IMR-90 (cell line): ENCODE results near the gene ZNF341. TPM values are rescaled to one million over a fixed set of nuclear protein-coding genes. Genes with fewer than 3 reads are reported as not detected.

Source experiments
- ATAC-seq: fragments of 200-7000 bp; cut with Tn5 transposase; 2 replicates; pipeline ENCODE4 v1.9.1; 2020; ENCODE audit warnings: low read depth, mild to moderate bottlenecking, moderate library complexity
- BruUV-seq: library from RNA; stranded (reverse); fragments of 400-500 nt; replicated peaks from 2 replicates; lab custom pipeline; 2021; lab: Mats Ljungman, UMichigan
- CTCF ChIA-PET: fragments of 300-600 bp; formaldehyde crosslinking; extraction: SDS; loops from one replicate; lab custom pipeline; 2021; ENCODE audit warnings: antibody characterized with exemption; lab: Yijun Ruan, JAX
- POLR2A ChIA-PET: fragments of 300-600 bp; sonication (Branson Sonifier 250); formaldehyde crosslinking; loops from one replicate; lab custom pipeline; 2022; ENCODE audit warnings: antibody characterized with exemption; ENCODE audit not compliant: unreplicated experiment; lab: Charles Lee
- DNase-seq: peaks from one replicate; pipeline ENCODE4 v3.0.0; 2013
- H2AFZ ChIP-seq: replicated peaks from 2 replicates; pipeline ENCODE3; 2013; ENCODE audit warnings: low read length, mild to moderate bottlenecking; ENCODE audit not compliant: poor library complexity
- H2AK5ac ChIP-seq: 2 replicates; pipeline ENCODE4 v1.6.1; 2013; ENCODE audit warnings: low read depth, low read length, inconsistent platforms
- H2AK9ac ChIP-seq: replicated peaks from 2 replicates; pipeline ENCODE3; 2013; ENCODE audit warnings: mild to moderate bottlenecking, low read depth, low read length, moderate library complexity; ENCODE audit not compliant: poor library complexity
- H2BK120ac ChIP-seq: 2 replicates; pipeline ENCODE4 v1.6.1; 2013; ENCODE audit warnings: low read depth, low read length, inconsistent platforms
- H2BK15ac ChIP-seq: 3 replicates; pipeline ENCODE4 v1.6.1; 2013; ENCODE audit warnings: low read depth, low read length, inconsistent platforms
- H2BK20ac ChIP-seq: 2 replicates; pipeline ENCODE4 v1.6.1; 2013; ENCODE audit warnings: low read depth, mild to moderate bottlenecking, inconsistent platforms, low read length, moderate library complexity
- H2BK5ac ChIP-seq: 2 replicates; pipeline ENCODE4 v1.6.1; 2013; ENCODE audit warnings: mild to moderate bottlenecking, low read depth, low read length, inconsistent platforms; ENCODE audit not compliant: poor library complexity, severe bottlenecking
- H3K14ac ChIP-seq: replicated peaks from 2 replicates; pipeline ENCODE4 v1.6.1; 2013; ENCODE audit warnings: low read depth, low read length, inconsistent platforms
- H3K18ac ChIP-seq: 2 replicates; pipeline ENCODE4 v1.6.1; 2013; ENCODE audit warnings: low read depth, low read length, control low read depth
- H3K23ac ChIP-seq: 2 replicates; pipeline ENCODE4 v1.6.1; 2013; ENCODE audit warnings: low read depth, low read length, inconsistent platforms
- H3K27ac ChIP-seq: 2 replicates; pipeline ENCODE4 v1.5.1; 2013; ENCODE audit warnings: mild to moderate bottlenecking, control low read depth, low read length; ENCODE audit not compliant: insufficient read depth
- H3K27me3 ChIP-seq: 2 replicates; pipeline ENCODE4 v1.6.1; 2013; ENCODE audit warnings: low read length; ENCODE audit not compliant: control insufficient read depth, insufficient read depth
- H3K36me3 ChIP-seq: 2 replicates; pipeline ENCODE4 v1.6.1; 2013; ENCODE audit warnings: low read length, mixed read lengths; ENCODE audit not compliant: control insufficient read depth, insufficient read depth
- H3K4ac ChIP-seq: 2 replicates; pipeline ENCODE4 v1.6.1; 2013; ENCODE audit warnings: low read depth, low read length, inconsistent platforms
- H3K4me1 ChIP-seq: 2 replicates; pipeline ENCODE4 v1.6.1; 2013; ENCODE audit warnings: low read length, mixed read lengths; ENCODE audit not compliant: control insufficient read depth, insufficient read depth
- H3K4me2 ChIP-seq: 2 replicates; pipeline ENCODE4 v1.6.1; 2013; ENCODE audit warnings: low read depth, mild to moderate bottlenecking, control low read depth, low read length, moderate library complexity
- H3K4me3 ChIP-seq: 2 replicates; pipeline ENCODE4 v1.5.1; 2013; ENCODE audit warnings: low read depth, mild to moderate bottlenecking, control low read depth, low read length, moderate library complexity; ENCODE audit not compliant: insufficient read depth
- H3K56ac ChIP-seq: 2 replicates; pipeline ENCODE4 v1.6.1; 2013; ENCODE audit warnings: low read length, inconsistent platforms; ENCODE audit not compliant: insufficient read depth; ENCODE audit errors: extremely low read depth
- H3K79me1 ChIP-seq, 2 experiments: 2 replicates each; pipeline ENCODE4 v1.6.1; 2013; ENCODE audit warnings: low read length in 2 of 2, inconsistent platforms in 1 of 2, low read depth in 1 of 2
- H3K9ac ChIP-seq: 2 replicates; pipeline ENCODE4 v1.6.1; 2013; ENCODE audit warnings: low read depth, low read length, control low read depth
- H3K9me1 ChIP-seq: 2 replicates; pipeline ENCODE4 v1.6.1; 2013; ENCODE audit warnings: low read length, inconsistent platforms; ENCODE audit not compliant: insufficient read depth
- H3K9me3 ChIP-seq: 2 replicates; pipeline ENCODE4 v1.6.1; 2013; ENCODE audit warnings: low read length; ENCODE audit not compliant: control insufficient read depth, insufficient read depth
- H4K20me1 ChIP-seq: 2 replicates; pipeline ENCODE4 v1.6.1; 2013; ENCODE audit warnings: low read length, inconsistent platforms; ENCODE audit not compliant: insufficient read depth
- H4K5ac ChIP-seq: 2 replicates; pipeline ENCODE4 v1.6.1; 2013; ENCODE audit warnings: mild to moderate bottlenecking, low read depth, low read length, control low read depth
- H4K8ac ChIP-seq, 2 experiments: 2 replicates each; pipeline ENCODE4 v1.6.1; 2013; ENCODE audit warnings: low read depth in 2 of 2, low read length in 2 of 2, control low read depth in 1 of 2, inconsistent platforms in 1 of 2
- H4K91ac ChIP-seq: 2 replicates; pipeline ENCODE4 v1.6.1; 2013; ENCODE audit warnings: low read depth, low read length, inconsistent platforms; ENCODE audit not compliant: insufficient read depth
- FOS ChIP-seq: fragments of 150-350 bp; IDR thresholded peaks from 2 replicates; pipeline ENCODE4 v1.6.1; 2016; ENCODE audit warnings: low read depth, low read length
- MAFK ChIP-seq: IDR thresholded peaks from 2 replicates; pipeline ENCODE4 v1.6.1; 2012; ENCODE audit warnings: low read depth, low read length, improper control_type of control experiment
- RCOR1 ChIP-seq: IDR thresholded peaks from 2 replicates; pipeline ENCODE4 v1.6.1; 2012; ENCODE audit warnings: mild to moderate bottlenecking, low read length, improper control_type of control experiment; ENCODE audit not compliant: insufficient replicate concordance
- SMC3 ChIP-seq: fragments of 150-350 bp; IDR thresholded peaks from 2 replicates; pipeline ENCODE4 v1.6.1; 2016; ENCODE audit warnings: low read depth, mild to moderate bottlenecking, antibody characterized with exemption, low read length, moderate library complexity
- WGBS, 2 experiments: methylation state at CpG; one replicate each; pipeline versions ENCODE4 v1.1.5 to v1.1.7; 2013; ENCODE audit warnings: missing lambda C conversion rate in 2 of 2; ENCODE audit not compliant: insufficient read length in 1 of 2; ENCODE audit errors: extremely low coverage in 2 of 2; 5-methylcytosine and 5-hydroxymethylcytosine counted together
- dilution Hi-C: fragments of 300-500 bp; cut with HindIII; formaldehyde crosslinking; loops from one replicate; pipeline ENCODE4 v1.14.3; 2018; ENCODE audit warnings: low sequenced_read_pairs; ENCODE audit not compliant: unreplicated experiment
- in situ Hi-C: fragments of 300-500 bp; cut with MboI; formaldehyde crosslinking; loops from 3 replicates; pipeline ENCODE4 v1.14.3; 2019; ENCODE audit warnings: low sequenced_read_pairs, inconsistent platforms, mixed read lengths
- intact Hi-C: fragments of 100-400 bp; cut with micrococcal nuclease; formaldehyde crosslinking; loops from 2 replicates; pipeline ENCODE4 v1.10.0; 2022
- polyA plus RNA-seq, 3 experiments: library from polyadenylated mRNA; depleted of rRNA; stranded (reverse); fragments of >200 nt; gene quantifications; 2 replicates each; pipeline ENCODE4 v1.2.3, GENCODE V29; 2012; ENCODE audit warnings: low replicate concordance in 1 of 3
- total RNA-seq: library from RNA; depleted of rRNA; stranded (reverse); fragments of >200 nt; gene quantifications from 2 replicates; pipeline ENCODE4 v1.2.3, GENCODE V29; 2012

The ZNF341 gene
- total and polyA plus RNA-seq, 2 of the 4 experiments (the other 2 are of a cell fraction), result 1.1 to 3.4 TPM

GRCh38 chr20:33703498-33704137 is 28.2 kb upstream of the ZNF341 start:
- H3K9me1 ChIP-seq, result no peaks in the 10 kb centered on the region
- in situ Hi-C loops, result no loop called here

More at GRCh38 chr20:33703498-33704137, 28.2 kb upstream of the ZNF341 start:
- TF ChIP-seq RCOR1, result no peak
- TF ChIP-seq FOS, result no peak
- TF ChIP-seq SMC3, result no peak
- TF ChIP-seq MAFK, result no peak
- no peak overlapping the region for H3K4me3 ChIP-seq
- H3K14ac ChIP-seq, result no peak overlapping the region
- no peak overlapping the region for H3K23ac ChIP-seq
- H3K4ac ChIP-seq, result no peak overlapping the region
- BruUV-seq, result no TSS peak
- no peak overlapping the region for H2BK15ac ChIP-seq
- H3K18ac ChIP-seq, result no peak overlapping the region
- H3K9me3 ChIP-seq, result no peaks in the 10 kb centered on the region
- no peak for ATAC-seq
- H4K91ac ChIP-seq, result no peak overlapping the region
- H3K56ac ChIP-seq, result no peak overlapping the region
- no peak overlapping the region for H3K4me2 ChIP-seq
- no peaks in the 10 kb centered on the region for H3K27me3 ChIP-seq
- no peak overlapping the region for H4K8ac ChIP-seq
- CTCF ChIA-PET, result no interaction called here
- H2BK120ac ChIP-seq, result no peak overlapping the region
- WGBS, 2 experiments, result no CpG with 5 or more reads among the region's 8 CpGs
- no peaks in the 10 kb centered on the region; the same call in 1 of the 2 replicates for H4K20me1 ChIP-seq
- intact Hi-C loops, result no loop called here
- no peak overlapping the region for H2BK5ac ChIP-seq
- no peak overlapping the region for H2AK9ac ChIP-seq
- POLR2A ChIA-PET, result no interaction called here
- no peak for DNase-seq
- no peak overlapping the region for H3K9ac ChIP-seq
- H3K79me1 ChIP-seq, result no peaks in the 10 kb centered on the region
- H2AK5ac ChIP-seq, result no peak overlapping the region
- H3K27ac ChIP-seq, result no peak overlapping the region
- H3K36me3 ChIP-seq, result peaks cover 3% of the 10 kb centered on the region; the same call in 1 of the 2 replicates
- H3K4me1 ChIP-seq, result no peaks in the 10 kb centered on the region
- no peak overlapping the region for H4K5ac ChIP-seq
- no peak overlapping the region for H2BK20ac ChIP-seq
- dilution Hi-C loops, result no loop called here
- H2AFZ ChIP-seq, result no peak overlapping the region
